Fibroblast of the aortic adventitia (primary cell): ENCODE measurements around the gene FAM124B. TPM values are rescaled to one million over a fixed set of nuclear protein-coding genes. Genes with fewer than 3 reads are reported as not detected.

Source experiments
- DNase-seq: peaks from one replicate; pipeline ENCODE4 v3.0.0-alpha.2; 2010; ENCODE audit warnings: low read depth
- H3K4me3 ChIP-seq: 2 replicates; pipeline ENCODE4 v1.5.1; 2011; ENCODE audit warnings: low read depth, mild to moderate bottlenecking, control low read depth, low read length, moderate library complexity
- total RNA-seq: library from RNA; depleted of rRNA; stranded (reverse); fragments of >200 nt; gene quantifications from 2 replicates; pipeline ENCODE4 v1.2.3, GENCODE V29; 2012; ENCODE audit warnings: low replicate concordance
- TF ChIP-seq, protein P1 (sequence below): IDR thresholded peaks from 2 replicates; pipeline ENCODE4 v1.5.1; 2011; ENCODE audit warnings: mild to moderate bottlenecking, low read length, control low read depth, inconsistent platforms; ENCODE audit not compliant: insufficient read depth

FAM124B gene
- total RNA-seq, 1 donor, result under 0.01 TPM

DNA sequence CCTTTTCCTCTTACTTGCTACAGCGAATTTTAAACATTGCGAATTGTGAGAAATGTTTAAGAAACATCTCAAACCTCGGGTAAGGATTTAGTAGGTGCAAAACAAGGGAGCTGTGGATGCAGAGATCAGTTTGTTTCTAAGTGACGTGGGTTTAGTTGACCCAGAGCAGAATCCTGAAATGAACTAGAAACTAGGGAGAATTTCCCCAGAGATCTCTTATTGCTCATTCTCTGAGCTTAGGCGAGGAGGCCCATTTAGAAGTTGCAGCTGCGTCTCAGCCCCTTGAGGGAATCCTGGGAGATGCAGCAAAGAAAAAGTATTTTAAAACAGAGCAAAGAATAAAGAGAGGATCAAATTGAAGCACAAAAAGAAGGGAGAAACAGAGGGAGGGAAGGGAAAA lies 29.3 kb downstream of the FAM124B start:
- TF ChIP-seq, protein P1, sequence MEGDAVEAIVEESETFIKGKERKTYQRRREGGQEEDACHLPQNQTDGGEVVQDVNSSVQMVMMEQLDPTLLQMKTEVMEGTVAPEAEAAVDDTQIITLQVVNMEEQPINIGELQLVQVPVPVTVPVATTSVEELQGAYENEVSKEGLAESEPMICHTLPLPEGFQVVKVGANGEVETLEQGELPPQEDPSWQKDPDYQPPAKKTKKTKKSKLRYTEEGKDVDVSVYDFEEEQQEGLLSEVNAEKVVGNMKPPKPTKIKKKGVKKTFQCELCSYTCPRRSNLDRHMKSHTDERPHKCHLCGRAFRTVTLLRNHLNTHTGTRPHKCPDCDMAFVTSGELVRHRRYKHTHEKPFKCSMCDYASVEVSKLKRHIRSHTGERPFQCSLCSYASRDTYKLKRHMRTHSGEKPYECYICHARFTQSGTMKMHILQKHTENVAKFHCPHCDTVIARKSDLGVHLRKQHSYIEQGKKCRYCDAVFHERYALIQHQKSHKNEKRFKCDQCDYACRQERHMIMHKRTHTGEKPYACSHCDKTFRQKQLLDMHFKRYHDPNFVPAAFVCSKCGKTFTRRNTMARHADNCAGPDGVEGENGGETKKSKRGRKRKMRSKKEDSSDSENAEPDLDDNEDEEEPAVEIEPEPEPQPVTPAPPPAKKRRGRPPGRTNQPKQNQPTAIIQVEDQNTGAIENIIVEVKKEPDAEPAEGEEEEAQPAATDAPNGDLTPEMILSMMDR, result no peak
- DNase-seq, result no peak
- no peak overlapping the region for H3K4me3 ChIP-seq

DNA sequence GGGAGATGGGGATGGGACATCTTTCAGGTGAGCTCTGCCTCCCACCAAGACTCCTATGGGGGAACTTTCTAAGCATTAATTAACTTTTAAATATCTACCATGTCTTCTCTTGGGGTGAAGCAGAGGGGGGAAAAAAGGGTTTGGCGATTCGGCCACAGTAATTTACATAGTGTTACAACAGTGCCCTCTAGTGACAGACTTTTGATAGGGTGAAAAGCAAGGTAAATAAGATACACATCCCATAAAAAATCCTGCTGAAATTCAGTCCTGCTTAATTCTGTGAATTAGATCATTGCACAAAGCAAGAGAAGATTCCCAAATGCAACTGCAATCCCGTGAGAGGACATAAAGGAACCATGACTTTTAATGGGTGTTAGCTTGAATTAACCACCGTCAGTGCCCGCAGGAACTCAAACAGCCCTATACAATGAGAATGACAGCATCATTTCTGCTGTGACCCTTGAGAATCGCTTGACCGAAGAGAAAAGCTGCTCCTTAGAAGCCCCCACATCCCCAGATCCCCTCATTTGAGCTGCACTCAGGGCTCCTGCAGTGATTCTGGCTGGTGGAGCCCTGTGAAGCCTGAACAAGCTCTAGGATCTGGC lies 32.8 kb downstream of the FAM124B start:
- TF ChIP-seq, protein P1, result peak; percentile 69
- DNase-seq, result peak; percentile 71
- no peak overlapping the region for H3K4me3 ChIP-seq

DNA sequence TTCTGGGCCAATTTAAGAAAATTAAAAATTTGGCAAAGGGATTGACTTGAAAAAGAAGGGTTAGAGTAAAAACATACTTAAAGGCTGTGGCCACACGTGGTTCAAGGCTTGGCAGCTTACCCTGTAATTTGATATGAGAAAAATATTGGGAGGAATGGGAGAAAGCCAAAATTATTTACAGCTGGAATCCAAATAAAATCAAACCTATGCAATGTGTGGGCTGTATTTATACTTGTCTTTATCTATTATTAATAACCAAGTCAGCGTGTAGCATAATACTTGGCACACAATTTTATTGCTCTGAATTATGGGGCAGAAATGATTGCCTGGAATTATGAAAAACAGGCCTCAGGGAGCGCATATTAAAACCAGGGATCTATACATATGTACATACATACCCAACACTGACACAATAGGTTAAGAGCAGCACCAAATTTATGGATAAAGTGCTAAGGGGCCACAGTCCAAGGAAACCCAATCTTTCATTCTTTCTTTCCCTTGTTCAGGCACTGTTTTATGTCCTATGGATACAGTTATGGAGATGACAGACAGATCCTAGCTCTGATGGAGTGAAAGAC lies 35.6 kb downstream of the FAM124B start:
- H3K4me3 ChIP-seq, result no peak overlapping the region
- TF ChIP-seq, protein P1, result no peak
- DNase-seq, result no peak

DNA sequence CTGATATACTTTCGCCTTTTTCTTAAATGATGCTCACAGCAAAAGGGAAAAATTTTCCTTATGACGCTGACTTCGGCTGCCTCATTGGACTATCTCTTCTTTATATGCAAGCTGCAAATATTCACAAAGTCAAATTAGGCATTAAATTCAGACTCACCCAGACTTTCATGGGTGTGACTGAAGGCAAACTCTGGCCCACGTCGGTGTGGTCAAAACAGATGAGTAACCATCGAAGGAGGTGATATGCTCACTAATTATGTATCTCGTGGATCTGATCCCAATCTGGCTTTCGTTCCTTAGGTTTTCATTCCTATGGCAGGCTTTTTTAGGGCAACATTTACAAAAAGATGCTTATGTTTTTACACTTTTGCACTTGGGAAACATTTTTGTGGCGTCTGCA lies 36.6 kb downstream of the FAM124B start:
- no peak overlapping the region for H3K4me3 ChIP-seq
- DNase-seq, result no peak
- TF ChIP-seq, protein P1, result no peak

DNA sequence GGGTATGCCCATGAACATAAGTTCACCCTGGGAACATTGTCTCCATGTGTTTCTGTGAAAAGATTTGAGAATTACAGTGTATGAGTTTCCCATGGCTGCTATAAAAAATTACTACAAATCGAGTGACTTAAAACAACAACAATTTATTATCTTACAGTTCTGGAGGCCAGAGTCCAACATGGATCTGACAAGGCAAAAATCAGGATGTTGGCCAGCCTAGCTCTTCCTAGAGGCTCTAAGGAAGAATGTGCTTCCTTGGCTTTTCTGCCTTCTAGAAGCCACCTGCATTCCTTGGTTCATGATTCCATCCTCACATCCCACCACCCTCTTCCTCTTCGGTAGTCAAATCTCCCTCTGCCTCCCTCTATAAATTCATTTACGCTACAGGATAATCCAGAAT lies 38.6 kb downstream of the FAM124B start:
- no peak for DNase-seq
- TF ChIP-seq, protein P1, result no peak
- H3K4me3 ChIP-seq, result no peak overlapping the region

DNA sequence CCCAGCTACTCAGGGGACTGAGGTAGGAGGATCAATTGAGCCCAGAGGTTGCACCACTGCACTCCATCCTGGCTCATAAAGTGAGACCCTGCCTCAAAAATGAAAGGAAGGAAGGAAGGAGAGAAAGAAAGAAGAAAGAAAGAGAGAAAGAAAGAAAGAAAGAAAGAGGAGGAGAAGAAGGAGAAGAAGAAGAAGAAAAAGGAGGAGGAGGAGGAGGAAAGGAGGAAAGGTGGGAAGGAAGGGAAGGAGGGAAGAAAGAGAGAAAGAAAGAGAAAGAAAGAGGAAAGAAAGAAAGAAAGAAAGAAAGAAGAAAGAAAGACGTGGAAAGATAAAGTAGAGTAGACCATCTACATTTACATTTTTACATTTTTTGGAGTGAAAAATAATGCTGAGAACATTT lies 39.8 kb downstream of the FAM124B start:
- TF ChIP-seq, protein P1, result no peak
- no peak overlapping the region for H3K4me3 ChIP-seq

More for the DNA sequence above, 39.8 kb downstream of the FAM124B start:
- DNase-seq, result no peak
